Measurements from ENCODE around the gene IQGAP1. TPM values are rescaled to one million over a fixed set of nuclear protein-coding genes. Genes with fewer than 3 reads are reported as not detected.
"Not testable (repeated sequence)": the region's sequence is repeated elsewhere in the genome, so short reads cannot be mapped to it uniquely, and the experiment has no call there.

Gene IQGAP1
- polyA plus RNA-seq, 1 donor (not counting 4 experiments of a cell fraction or from before 2014, with no cell fraction given): 310 TPM

DNA sequence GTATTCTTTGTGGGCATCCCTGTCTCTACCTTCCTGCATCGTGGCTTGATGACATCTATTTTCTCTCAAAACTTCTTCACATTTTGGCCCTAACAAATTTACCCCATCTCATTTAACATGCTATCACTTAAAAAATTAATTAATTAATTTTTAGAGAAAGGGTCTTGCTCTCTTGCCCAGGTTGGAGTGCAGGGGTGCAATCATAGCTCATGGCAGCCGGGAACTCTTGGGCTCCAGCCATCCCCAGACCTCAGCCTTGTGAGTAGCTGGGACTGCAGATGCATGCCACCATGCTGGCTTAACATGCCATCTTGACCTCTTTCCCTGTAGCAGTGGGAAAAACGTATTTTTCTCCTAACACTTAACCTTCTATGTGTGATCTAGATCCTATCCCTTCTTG, 20.6 kb downstream of the IQGAP1 start:
- Histone ChIP-seq H3K9me1 (ENCODE audit: control insufficient read depth, extremely low read depth, insufficient read depth, low read length) (no peaks in the 10 kb centered on the region), H3K79me2 (ENCODE audit: control insufficient read depth, insufficient read depth, low read length) (peaks cover 84% of the 10 kb centered on the region), H3K4me1 (ENCODE audit: control insufficient read depth, extremely low read depth, insufficient read depth, low read length) (peaks cover 47% of the 10 kb centered on the region), H3K36me3 (ENCODE audit: control insufficient read depth in 2 of 2, extremely low read depth in 1 of 2, insufficient read depth in 2 of 2, low read length in 2 of 2) (peaks cover 0 to 4% of the 10 kb centered on the region in 2 experiments), H3K4me2 (ENCODE audit: control insufficient read depth, extremely low read depth, insufficient read depth, low read depth, low read length) (no peak overlapping the region), H3K27ac (ENCODE audit: control insufficient read depth, insufficient read depth, low read length) (no peak overlapping the region), H3K9ac (ENCODE audit: control insufficient read depth, extremely low read depth, insufficient read depth, low read length) (no peak overlapping the region), H3K4me3 (ENCODE audit: control insufficient read depth in 2 of 3, extremely low read depth in 1 of 3, insufficient read depth in 2 of 3, low read depth in 1 of 3, low read length in 3 of 3) (no peak overlapping the region), H3K27me3 (ENCODE audit: control insufficient read depth, extremely low read depth, insufficient read depth, low read length) (no peaks in the 10 kb centered on the region), H3K9me3 (ENCODE audit: control insufficient read depth, low read depth, low read length) (no peaks in the 10 kb centered on the region), H2AFZ (ENCODE audit: control insufficient read depth, low read length) (no peak overlapping the region), H4K20me1 (ENCODE audit: control insufficient read depth, extremely low read depth, insufficient read depth, low read length) (peaks cover 7% of the 10 kb centered on the region)
- FAIRE-seq: no peak
- TF ChIP-seq, protein P1, sequence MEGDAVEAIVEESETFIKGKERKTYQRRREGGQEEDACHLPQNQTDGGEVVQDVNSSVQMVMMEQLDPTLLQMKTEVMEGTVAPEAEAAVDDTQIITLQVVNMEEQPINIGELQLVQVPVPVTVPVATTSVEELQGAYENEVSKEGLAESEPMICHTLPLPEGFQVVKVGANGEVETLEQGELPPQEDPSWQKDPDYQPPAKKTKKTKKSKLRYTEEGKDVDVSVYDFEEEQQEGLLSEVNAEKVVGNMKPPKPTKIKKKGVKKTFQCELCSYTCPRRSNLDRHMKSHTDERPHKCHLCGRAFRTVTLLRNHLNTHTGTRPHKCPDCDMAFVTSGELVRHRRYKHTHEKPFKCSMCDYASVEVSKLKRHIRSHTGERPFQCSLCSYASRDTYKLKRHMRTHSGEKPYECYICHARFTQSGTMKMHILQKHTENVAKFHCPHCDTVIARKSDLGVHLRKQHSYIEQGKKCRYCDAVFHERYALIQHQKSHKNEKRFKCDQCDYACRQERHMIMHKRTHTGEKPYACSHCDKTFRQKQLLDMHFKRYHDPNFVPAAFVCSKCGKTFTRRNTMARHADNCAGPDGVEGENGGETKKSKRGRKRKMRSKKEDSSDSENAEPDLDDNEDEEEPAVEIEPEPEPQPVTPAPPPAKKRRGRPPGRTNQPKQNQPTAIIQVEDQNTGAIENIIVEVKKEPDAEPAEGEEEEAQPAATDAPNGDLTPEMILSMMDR (optimal IDR thresholded peaks at IDR 0.05 in 1 of 3, IDR thresholded peaks at IDR 0.05 in 1 of 3, conservative IDR thresholded peaks at IDR 0.05 in 1 of 3; ENCODE audit: extremely low read depth in 1 of 3, insufficient read depth in 2 of 3, low read length in 3 of 3): no peak
- TF ChIP-seq EZH2 (IDR thresholded peaks at IDR 0.05; ENCODE audit: low read length): no peak
- DNase-seq (ENCODE audit: low read depth, low spot score): no peak
- dilution Hi-C loops (cut with MboI; ENCODE audit: extremely low pct_ligation_motif_present, low sequenced_read_pairs): no loop called here

DNA sequence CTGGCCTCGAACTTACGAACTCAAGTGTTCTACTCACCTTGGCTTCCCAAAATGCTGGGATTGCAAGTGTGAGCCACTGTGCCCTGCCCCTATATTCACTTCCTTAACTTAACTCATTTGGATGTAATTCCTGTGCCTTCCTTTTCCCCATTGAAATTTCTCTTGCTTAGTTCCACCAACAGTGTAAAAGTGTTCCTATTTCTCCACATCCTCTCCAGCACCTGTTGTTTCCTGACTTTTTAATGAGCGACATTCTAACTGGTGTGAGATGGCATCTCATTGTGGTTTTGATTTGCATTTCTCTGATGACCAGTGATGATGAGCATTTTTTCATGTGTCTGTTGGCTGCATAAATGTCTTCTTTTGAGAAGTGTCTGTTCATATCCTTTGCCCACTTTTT, 21.5 kb downstream of the IQGAP1 start:
- H2AFZ ChIP-seq (ENCODE audit: control insufficient read depth, low read length); H3K27me3 ChIP-seq (ENCODE audit: control insufficient read depth, extremely low read depth, insufficient read depth, low read length); DNase-seq (ENCODE audit: low read depth, low spot score); H3K4me3 ChIP-seq (ENCODE audit: control insufficient read depth in 2 of 3, extremely low read depth in 1 of 3, insufficient read depth in 2 of 3, low read depth in 1 of 3, low read length in 3 of 3); H4K20me1 ChIP-seq (ENCODE audit: control insufficient read depth, extremely low read depth, insufficient read depth, low read length); H3K36me3 ChIP-seq (ENCODE audit: control insufficient read depth in 2 of 2, extremely low read depth in 1 of 2, insufficient read depth in 2 of 2, low read length in 2 of 2); H3K27ac ChIP-seq (ENCODE audit: control insufficient read depth, insufficient read depth, low read length); H3K4me2 ChIP-seq (ENCODE audit: control insufficient read depth, extremely low read depth, insufficient read depth, low read depth, low read length); dilution Hi-C loops (cut with MboI; ENCODE audit: extremely low pct_ligation_motif_present, low sequenced_read_pairs); H3K9me1 ChIP-seq (ENCODE audit: control insufficient read depth, extremely low read depth, insufficient read depth, low read length); H3K9me3 ChIP-seq (ENCODE audit: control insufficient read depth, low read depth, low read length); FAIRE-seq; H3K9ac ChIP-seq (ENCODE audit: control insufficient read depth, extremely low read depth, insufficient read depth, low read length): not testable (repeated sequence)
- Histone ChIP-seq H3K79me2 (ENCODE audit: control insufficient read depth, insufficient read depth, low read length) (peaks cover 83% of the 10 kb centered on the region), H3K4me1 (ENCODE audit: control insufficient read depth, extremely low read depth, insufficient read depth, low read length) (peaks cover 54% of the 10 kb centered on the region)

DNA sequence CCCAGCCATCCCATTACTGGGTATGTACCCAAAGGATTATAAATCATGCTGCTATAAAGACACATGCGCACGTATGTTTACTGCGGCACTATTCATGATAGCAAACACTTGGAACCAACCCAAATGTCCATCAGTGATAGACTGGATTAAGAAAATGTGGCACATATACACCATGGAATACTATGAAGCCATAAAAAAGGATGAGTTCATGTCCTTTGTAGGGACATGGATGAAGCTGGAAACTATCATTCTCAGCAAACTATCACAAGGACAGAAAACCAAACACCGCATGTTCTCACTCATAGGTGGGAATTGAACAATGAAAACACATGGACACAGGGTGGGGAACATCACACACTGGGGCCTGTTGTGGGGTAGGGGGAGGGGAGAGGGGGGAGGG, 22.3 kb downstream of the IQGAP1 start:
- dilution Hi-C loops (cut with MboI; ENCODE audit: extremely low pct_ligation_motif_present, low sequenced_read_pairs); H3K9me3 ChIP-seq (ENCODE audit: control insufficient read depth, low read depth, low read length); H3K4me2 ChIP-seq (ENCODE audit: control insufficient read depth, extremely low read depth, insufficient read depth, low read depth, low read length); FAIRE-seq; H3K36me3 ChIP-seq (ENCODE audit: control insufficient read depth in 2 of 2, extremely low read depth in 1 of 2, insufficient read depth in 2 of 2, low read length in 2 of 2); H4K20me1 ChIP-seq (ENCODE audit: control insufficient read depth, extremely low read depth, insufficient read depth, low read length); H3K27me3 ChIP-seq (ENCODE audit: control insufficient read depth, extremely low read depth, insufficient read depth, low read length); H3K9ac ChIP-seq (ENCODE audit: control insufficient read depth, extremely low read depth, insufficient read depth, low read length); H3K4me3 ChIP-seq (ENCODE audit: control insufficient read depth in 2 of 3, extremely low read depth in 1 of 3, insufficient read depth in 2 of 3, low read depth in 1 of 3, low read length in 3 of 3); H3K9me1 ChIP-seq (ENCODE audit: control insufficient read depth, extremely low read depth, insufficient read depth, low read length); H3K27ac ChIP-seq (ENCODE audit: control insufficient read depth, insufficient read depth, low read length); DNase-seq (ENCODE audit: low read depth, low spot score); H2AFZ ChIP-seq (ENCODE audit: control insufficient read depth, low read length): not testable (repeated sequence)
- Histone ChIP-seq H3K4me1 (ENCODE audit: control insufficient read depth, extremely low read depth, insufficient read depth, low read length) (peaks cover 52% of the 10 kb centered on the region), H3K79me2 (ENCODE audit: control insufficient read depth, insufficient read depth, low read length) (peaks cover 83% of the 10 kb centered on the region)
